ENCODE data around the gene RNF41. TPM values are rescaled to one million over a fixed set of nuclear protein-coding genes. Genes with fewer than 3 reads are reported as not detected.

The RNF41 gene
- total and polyA plus RNA-seq, 4 donors: 32.9 to 61.4 (median 45.1) TPM

DNA sequence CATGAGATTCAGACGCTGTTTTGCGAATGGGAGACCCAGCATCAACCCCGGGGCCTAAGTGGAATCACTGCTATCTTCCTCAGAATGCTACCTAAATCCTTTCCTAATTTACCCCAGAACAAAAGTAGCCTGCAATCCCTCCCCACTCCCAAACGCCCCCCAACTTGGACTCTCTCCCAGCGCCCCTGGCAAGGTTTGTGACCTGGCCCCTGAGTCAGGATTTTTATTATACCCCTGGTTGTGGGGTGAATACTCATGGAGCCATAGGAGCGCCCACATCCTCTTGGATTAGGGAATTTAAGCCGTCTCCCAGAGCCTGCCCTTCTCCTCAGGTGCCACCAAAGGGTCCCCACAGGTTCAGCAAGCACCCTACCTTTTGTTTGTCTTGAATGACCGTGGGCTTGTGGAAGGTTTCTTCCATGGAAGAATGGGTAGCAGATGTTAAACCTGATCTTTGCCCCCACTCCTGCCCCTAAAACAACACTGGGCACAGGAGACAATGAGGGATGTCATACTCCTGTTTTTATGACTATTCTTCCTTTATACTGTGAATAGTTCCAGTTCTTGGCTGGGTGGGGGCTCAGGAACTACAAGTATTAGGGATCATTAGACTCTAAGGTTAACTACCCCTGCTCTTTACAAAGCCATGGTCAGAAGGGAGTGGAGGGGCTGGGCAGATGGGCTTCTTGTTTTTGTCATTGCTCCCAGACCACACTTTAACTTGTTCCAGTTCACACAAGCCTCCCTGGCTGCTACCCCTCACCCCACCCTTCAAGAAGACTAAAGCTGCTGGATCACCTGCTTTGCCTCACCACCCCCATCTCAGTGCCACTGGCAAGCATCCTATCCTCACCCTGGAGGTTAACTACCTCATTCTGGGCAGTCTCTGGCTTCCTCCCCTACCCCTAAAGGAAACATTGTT, 68.7 kb downstream of the RNF41 start:
- Histone ChIP-seq H3K4me1 (ENCODE audit: control insufficient read depth in 1 of 2, insufficient read depth in 2 of 2, low read length in 2 of 2) (no peaks in the 10 kb centered on the region), H3K36me3 (ENCODE audit: control insufficient read depth in 1 of 2, insufficient read depth in 2 of 2, low read length in 1 of 2) (no peaks in the 10 kb centered on the region), H3K4me3 (ENCODE audit: low read length in 2 of 2) (peak overlapping the region; percentile 15 to 42), H3K27ac (ENCODE audit: low read depth in 1 of 2, low read length in 2 of 2) (no peak overlapping the region), H3K9me3 (ENCODE audit: control insufficient read depth, low read length) (no peaks in the 10 kb centered on the region), H3K27me3 (ENCODE audit: control insufficient read depth in 1 of 2, insufficient read depth in 2 of 2, low read length in 1 of 2) (no peaks in the 10 kb centered on the region)
- intact Hi-C loops (cut with DNase I): no loop called here
- WGBS, 2 donors: 11 to 12% methylated on average over 8 of the region's 8 CpGs
- no peak for ATAC-seq (ENCODE audit: low FRiP score)
- DNase-seq: no peak

Other genes starting within 250 kb of the RNF41 start
- 100 to 1,000 TPM; 115 to 126 TPM for gene RAB5B, start 247.8 kb downstream of the RNF41 start, total RNA-seq
- 10 to 100 TPM; 58.4 to 86.2 TPM for gene RAB5B, start 247.8 kb downstream of the RNF41 start, polyA plus RNA-seq
- gene SUOX, start 224.6 kb downstream of the RNF41 start, total RNA-seq: 10 to 100 TPM; 17.7 to 18.3 TPM
- 10 to 100 TPM in 1 of 2 donors, 1 to 10 TPM in 1; 6.4 to 17.6 TPM for gene SUOX, start 224.6 kb downstream of the RNF41 start, polyA plus RNA-seq
- gene IKZF4, start 200.9 kb downstream of the RNF41 start, total RNA-seq: 10 to 100 TPM in 1 of 2 donors, 1 to 10 TPM in 1; 9.8 to 12.2 TPM
- gene IKZF4, start 200.9 kb downstream of the RNF41 start, polyA plus RNA-seq: 1 to 10 TPM; 1.8 to 5.3 TPM
- 10 to 100 TPM; 40.5 to 69.1 TPM for gene RPS26, start 180.0 kb downstream of the RNF41 start, total RNA-seq
- gene RPS26, start 180.0 kb downstream of the RNF41 start, polyA plus RNA-seq: 1,000 to 10,000 TPM in 1 of 2 donors, 100 to 1,000 TPM in 1; 973 to 1,454 TPM
- 1 to 10 TPM; 3.2 to 5.1 TPM for gene ERBB3, start 141.8 kb downstream of the RNF41 start, total RNA-seq
- gene ERBB3, start 141.8 kb downstream of the RNF41 start, polyA plus RNA-seq: 1 to 10 TPM in 1 of 2 donors, under 1 TPM in 1; 0.23 to 9.6 TPM
- 10 to 100 TPM; 59.9 to 63.5 TPM for gene PA2G4, start 117.4 kb downstream of the RNF41 start, total RNA-seq
- 10 to 100 TPM; 79.6 to 80.8 TPM for gene PA2G4, start 117.4 kb downstream of the RNF41 start, polyA plus RNA-seq
- gene RPL41, start 105.3 kb downstream of the RNF41 start, total RNA-seq: 1,000 to 10,000 TPM; 2,225 to 2,370 TPM
- gene RPL41, start 105.3 kb downstream of the RNF41 start, polyA plus RNA-seq: 1,000 to 10,000 TPM; 5,850 to 7,278 TPM
- gene ZC3H10, start 103.7 kb downstream of the RNF41 start, total RNA-seq: 1 to 10 TPM; 8.9 to 9.6 TPM
- 1 to 10 TPM; 1.8 to 3.1 TPM for gene ZC3H10, start 103.7 kb downstream of the RNF41 start, polyA plus RNA-seq
- gene ESYT1, start 93.7 kb downstream of the RNF41 start, total RNA-seq: 100 to 1,000 TPM; 103 to 106 TPM
- 10 to 100 TPM; 27.0 to 54.6 TPM for gene ESYT1, start 93.7 kb downstream of the RNF41 start, polyA plus RNA-seq
- 10 to 100 TPM; 30.2 to 34.2 TPM for gene MYL6B, start 69.3 kb downstream of the RNF41 start, total RNA-seq
- 100 to 1,000 TPM in 1 of 2 donors, 10 to 100 TPM in 1; 66.6 to 101 TPM for gene MYL6B, start 69.3 kb downstream of the RNF41 start, polyA plus RNA-seq
- gene MYL6, start 63.6 kb downstream of the RNF41 start, total RNA-seq: 1,000 to 10,000 TPM; 1,811 to 3,292 TPM
- 1,000 to 10,000 TPM; 5,914 to 7,311 TPM for gene MYL6, start 63.6 kb downstream of the RNF41 start, polyA plus RNA-seq
- 100 to 1,000 TPM; 118 to 140 TPM for gene SMARCC2, start 32.4 kb downstream of the RNF41 start, total RNA-seq
- gene SMARCC2, start 32.4 kb downstream of the RNF41 start, polyA plus RNA-seq: 10 to 100 TPM; 45.0 to 56.2 TPM
- 10 to 100 TPM; 18.6 to 19.7 TPM for gene NABP2, start 2.4 kb upstream of the RNF41 start, total RNA-seq
- 10 to 100 TPM; 25.7 to 28.6 TPM for gene NABP2, start 2.4 kb upstream of the RNF41 start, polyA plus RNA-seq
- gene SLC39A5, start 8.1 kb upstream of the RNF41 start, total RNA-seq: not detected
- gene SLC39A5, start 8.1 kb upstream of the RNF41 start, polyA plus RNA-seq: 10 to 100 TPM in 1 of 2 donors, 1 to 10 TPM in 1; 1.1 to 21.4 TPM
- 10 to 100 TPM; 30.5 to 37.9 TPM for gene ANKRD52, start 36.5 kb upstream of the RNF41 start, total RNA-seq
- gene ANKRD52, start 36.5 kb upstream of the RNF41 start, polyA plus RNA-seq: 1 to 10 TPM; 4.4 to 9.3 TPM
- gene COQ10A, start 45.0 kb upstream of the RNF41 start, total RNA-seq: 10 to 100 TPM; 11.1 to 11.2 TPM
- 10 to 100 TPM; 11.9 to 18.9 TPM for gene COQ10A, start 45.0 kb upstream of the RNF41 start, polyA plus RNA-seq
- 100 to 1,000 TPM; 103 to 104 TPM for gene CS, start 78.4 kb upstream of the RNF41 start, total RNA-seq
- 10 to 100 TPM; 49.5 to 56.3 TPM for gene CS, start 78.4 kb upstream of the RNF41 start, polyA plus RNA-seq
- gene CNPY2, start 94.1 kb upstream of the RNF41 start, total RNA-seq: 10 to 100 TPM; 72.2 to 92.0 TPM
- gene CNPY2, start 94.1 kb upstream of the RNF41 start, polyA plus RNA-seq: 100 to 1,000 TPM in 1 of 2 donors, 10 to 100 TPM in 1; 96.2 to 149 TPM
- gene PAN2, start 112.1 kb upstream of the RNF41 start, total RNA-seq: 10 to 100 TPM; 40.1 to 83.5 TPM
- gene PAN2, start 112.1 kb upstream of the RNF41 start, polyA plus RNA-seq: 10 to 100 TPM in 1 of 2 donors, 1 to 10 TPM in 1; 6.1 to 73.2 TPM
- gene IL23A, start 117.0 kb upstream of the RNF41 start, total RNA-seq: under 1 TPM in 1 of 2 donors, not detected in 1; 0.52 TPM
- not detected for gene IL23A, start 117.0 kb upstream of the RNF41 start, polyA plus RNA-seq
- 100 to 1,000 TPM; 129 to 191 TPM for gene STAT2, start 138.2 kb upstream of the RNF41 start, total RNA-seq
- 100 to 1,000 TPM in 1 of 2 donors, 10 to 100 TPM in 1; 20.0 to 111 TPM for gene STAT2, start 138.2 kb upstream of the RNF41 start, polyA plus RNA-seq
- gene APOF, start 140.9 kb upstream of the RNF41 start, total RNA-seq: not detected
- under 1 TPM in 1 of 2 donors, not detected in 1; 0.50 TPM for gene APOF, start 140.9 kb upstream of the RNF41 start, polyA plus RNA-seq
- gene TIMELESS, start 227.5 kb upstream of the RNF41 start, total RNA-seq: 1 to 10 TPM; 4.0 to 5.9 TPM
- 1 to 10 TPM; 1.8 to 4.6 TPM for gene TIMELESS, start 227.5 kb upstream of the RNF41 start, polyA plus RNA-seq
- gene MIP, start 232.7 kb upstream of the RNF41 start, total RNA-seq: not detected
- gene MIP, start 232.7 kb upstream of the RNF41 start, polyA plus RNA-seq: not detected
- gene SPRYD4, start 246.7 kb upstream of the RNF41 start, total RNA-seq: 1 to 10 TPM; 2.1 to 3.6 TPM
- gene SPRYD4, start 246.7 kb upstream of the RNF41 start, polyA plus RNA-seq: 1 to 10 TPM; 1.6 to 1.8 TPM